Vagina (tissue), 2 donors: Measurements from ENCODE around the gene LDLR.

Source experiments
- CTCF ChIP-seq, 3 experiments: fragments of 450-650 bp in 2 of 3; fragments of 200-600 bp in 1 of 3; sonication (generic) in 1 of 3; IDR thresholded peaks; one replicate each; pipeline ENCODE4 v1.5.1; 2017 to 2019; ENCODE audit warnings: antibody characterized with exemption in 3 of 3, mild to moderate bottlenecking in 2 of 3, moderate library complexity in 2 of 3
- POLR2AphosphoS5 ChIP-seq, 2 donors: sonication (generic); formaldehyde crosslinking; IDR thresholded peaks; one replicate each; pipeline ENCODE4 v1.9.0; 2017; ENCODE audit warnings: antibody characterized with exemption in 2 of 2, mild to moderate bottlenecking in 2 of 2, low read depth in 1 of 2; ENCODE audit not compliant: insufficient read depth in 1 of 2

- TF ChIP-seq POLR2AphosphoS5 (IDR thresholded peaks at IDR 0.05; ENCODE audit: insufficient read depth in 1 of 2, low read depth in 1 of 2) (no peak), CTCF (IDR thresholded peaks at IDR 0.05) (no peak)
Observed at GRCh38 chr19:11131471-11131870, 42.2 kb downstream of the LDLR start.
